Measurements from ENCODE around the gene RITA1. TPM values are rescaled to one million over a fixed set of nuclear protein-coding genes. Genes with fewer than 3 reads are reported as not detected.

Gene RITA1
- total and polyA plus RNA-seq, 3 donors from 2014 or later, result 14.3 to 22.1 (median 20.9) TPM

- 92 to 95% methylated on average over 5 of the region's 5 CpGs for WGBS, 2 donors
- Histone ChIP-seq H3K4me3 (no peak overlapping the region), H3K4me1 (peaks cover 18% of the 10 kb centered on the region), H3K36me3 (ENCODE audit: low read depth, missing control alignments) (no peaks in the 10 kb centered on the region), H3K27me3 (no peaks in the 10 kb centered on the region), H3K27ac (no peak overlapping the region), H3K9me3 (no peaks in the 10 kb centered on the region)
- TF ChIP-seq CTCF (IDR thresholded peaks at IDR 0.05) (no peak), POLR2A (IDR thresholded peaks at IDR 0.05) (no peak)
- intact Hi-C loops (cut with DNase I; ENCODE audit: low total_unique reads), result no loop called here
- no peak for DNase-seq
Measured at GRCh38 chr12:113170457-113170856, 15.1 kb upstream of the RITA1 start.

GRCh38 chr12:113170926-113171325, 14.6 kb upstream of the RITA1 start:
- no peak for TF ChIP-seq CTCF (IDR thresholded peaks at IDR 0.05)
- no peak for TF ChIP-seq POLR2A (IDR thresholded peaks at IDR 0.05)
- no peak overlapping the region for H3K27ac ChIP-seq
- no peak overlapping the region for H3K4me3 ChIP-seq
- no peaks in the 10 kb centered on the region for H3K36me3 ChIP-seq (ENCODE audit: low read depth, missing control alignments)
- H3K27me3 ChIP-seq, result no peaks in the 10 kb centered on the region
- no peaks in the 10 kb centered on the region for H3K9me3 ChIP-seq
- 95 to 98% methylated on average over 4 of the region's 4 CpGs for WGBS, 2 donors
- no peak for DNase-seq
- peaks cover 18% of the 10 kb centered on the region for H3K4me1 ChIP-seq
- intact Hi-C loops (cut with DNase I; ENCODE audit: low total_unique reads), result no loop called here

GRCh38 chr12:113171543-113171942, 14.0 kb upstream of the RITA1 start:
- H3K27me3 ChIP-seq, result no peaks in the 10 kb centered on the region
- no peaks in the 10 kb centered on the region for H3K9me3 ChIP-seq
- H3K4me1 ChIP-seq, result peaks cover 18% of the 10 kb centered on the region
- no peak overlapping the region for H3K4me3 ChIP-seq
- H3K36me3 ChIP-seq (ENCODE audit: low read depth, missing control alignments), result no peaks in the 10 kb centered on the region
- TF ChIP-seq POLR2A (IDR thresholded peaks at IDR 0.05), result no peak
- no peak for TF ChIP-seq CTCF (IDR thresholded peaks at IDR 0.05)
- DNase-seq, result no peak
- no peak overlapping the region for H3K27ac ChIP-seq
- intact Hi-C loops (cut with DNase I; ENCODE audit: low total_unique reads), result no loop called here
- WGBS, 2 donors, result 98 to 99% methylated on average over 9 of the region's 9 CpGs

GRCh38 chr12:113172185-113172584, 13.3 kb upstream of the RITA1 start:
- TF ChIP-seq POLR2A (IDR thresholded peaks at IDR 0.05) (no peak), CTCF (IDR thresholded peaks at IDR 0.05) (no peak)
- H3K9me3 ChIP-seq, result no peaks in the 10 kb centered on the region
- no peak overlapping the region for H3K27ac ChIP-seq
- H3K36me3 ChIP-seq (ENCODE audit: low read depth, missing control alignments), result no peaks in the 10 kb centered on the region
- peaks cover 18% of the 10 kb centered on the region for H3K4me1 ChIP-seq
- H3K4me3 ChIP-seq, result no peak overlapping the region
- intact Hi-C loops (cut with DNase I; ENCODE audit: low total_unique reads), result no loop called here
- 80 to 89% methylated on average over 12 to 20 of the region's 20 CpGs for WGBS, 2 donors
- no peaks in the 10 kb centered on the region for H3K27me3 ChIP-seq
- no peak for DNase-seq

- Histone ChIP-seq H3K9me3 (no peaks in the 10 kb centered on the region), H3K36me3 (ENCODE audit: low read depth, missing control alignments) (no peaks in the 10 kb centered on the region), H3K4me3 (no peak overlapping the region), H3K27ac (no peak overlapping the region), H3K27me3 (no peaks in the 10 kb centered on the region), H3K4me1 (peaks cover 11% of the 10 kb centered on the region)
- no peak for TF ChIP-seq POLR2A (IDR thresholded peaks at IDR 0.05)
- no peak for TF ChIP-seq CTCF (IDR thresholded peaks at IDR 0.05)
- 81% methylated on average over 7 of the region's 7 CpGs for WGBS, 2 donors
- no peak for DNase-seq
- intact Hi-C loops (cut with DNase I; ENCODE audit: low total_unique reads), result no loop called here
Measured at GRCh38 chr12:113173081-113173698, 12.3 kb upstream of the RITA1 start.

Measured in testis (tissue), 3 donors.